HepG2 (cell line): Measurements from ENCODE around the gene SH3BP2. TPM values are rescaled to one million over a fixed set of nuclear protein-coding genes. Genes with fewer than 3 reads are reported as not detected.

ENCODE experiments used
- ATAC-seq: fragments of 200-7000 bp; cut with Tn5 transposase; 3 replicates; pipeline ENCODE4 v1.9.1; 2020; ENCODE audit warnings: mild to moderate bottlenecking, moderate library complexity
- BruUV-seq: library from RNA; stranded (reverse); fragments of 400-500 nt; replicated peaks from 2 replicates; lab custom pipeline; 2021; lab: Mats Ljungman, UMichigan
- CTCF ChIA-PET: fragments of 300-600 bp; formaldehyde crosslinking; extraction: SDS; loops from one replicate; lab custom pipeline; 2021; ENCODE audit warnings: low total read pairs, inconsistent platforms, low intra/inter-chr PET ratio; lab: Yijun Ruan, JAX
- POLR2A ChIA-PET: fragments of 350-600 bp; sonication (Branson Sonifier 250); formaldehyde crosslinking; loops from one replicate; lab custom pipeline; 2020; ENCODE audit warnings: antibody characterized with exemption, inconsistent platforms; lab: Yijun Ruan, JAX
- DNase-seq: peaks from one replicate; pipeline ENCODE4 v3.0.0-alpha.2; 2015; ENCODE audit warnings: low spot score
- FAIRE-seq: peaks from 3 replicates; lab custom pipeline; 2011; peaks lifted over from hg19 to GRCh38; lab: Jason Lieb, UNC
- H2AFZ ChIP-seq: one replicate; pipeline ENCODE4 v1.6.1; 2011; ENCODE audit warnings: low read length, inconsistent platforms
- H3K27ac ChIP-seq: fragments of 300-600 bp; 3 replicates; pipeline ENCODE4 v1.8.0; 2011; ENCODE audit warnings: mixed run types, mild to moderate bottlenecking, mixed read lengths, low read length, inconsistent platforms; ENCODE audit not compliant: insufficient read depth; ENCODE audit errors: extremely low read length
- H3K27me3 ChIP-seq, 2 experiments: fragments of 200-600 bp in 1 of 2; 2 replicates in 1 of 2; 3 replicates in 1 of 2; pipeline versions ENCODE4 v1.6.0 to v1.8.0; 2011; ENCODE audit warnings: low read length in 2 of 2, mild to moderate bottlenecking in 2 of 2, moderate library complexity in 2 of 2, inconsistent platforms in 1 of 2; ENCODE audit not compliant: insufficient read depth in 2 of 2, control insufficient read depth in 1 of 2
- H3K36me3 ChIP-seq, 2 experiments: fragments of 200-600 bp in 1 of 2; replicated peaks in 1 of 2; 2 replicates in 1 of 2; 3 replicates in 1 of 2; pipeline versions ENCODE4 v1.5.1 to v1.8.0; 2011; ENCODE audit warnings: low read length in 2 of 2, inconsistent platforms in 1 of 2; ENCODE audit not compliant: insufficient read depth in 2 of 2, control insufficient read depth in 1 of 2
- H3K4me1 ChIP-seq: 2 replicates; pipeline ENCODE4 v1.5.1; 2012; ENCODE audit warnings: low read length, inconsistent platforms; ENCODE audit not compliant: insufficient read depth
- H3K4me2 ChIP-seq: 2 replicates; pipeline ENCODE4 v1.6.0; 2011; ENCODE audit warnings: low read depth, low read length, inconsistent platforms
- H3K4me3 ChIP-seq, 3 experiments: fragments of 200-600 bp in 1 of 3; sonication (generic), shearing (Covaris generic) in 1 of 3; replicated peaks in 1 of 3; 2 replicates each; pipeline ENCODE4 v1.5.1; 2011 to 2016; ENCODE audit warnings: low read length in 3 of 3, inconsistent platforms in 2 of 3, low read depth in 2 of 3, mild to moderate bottlenecking in 2 of 3, control low read depth in 1 of 3, mixed read lengths in 1 of 3; ENCODE audit not compliant: insufficient read depth in 1 of 3
- H3K79me2 ChIP-seq: one replicate; pipeline ENCODE4 v1.6.1; 2011; ENCODE audit warnings: low read length, inconsistent platforms; ENCODE audit not compliant: insufficient read depth
- H3K9ac ChIP-seq: 2 replicates; pipeline ENCODE4 v1.6.0; 2011; ENCODE audit warnings: mild to moderate bottlenecking, low read depth, low read length, inconsistent platforms; ENCODE audit not compliant: insufficient read depth
- H3K9me3 ChIP-seq: 2 replicates; pipeline ENCODE4 v1.5.1; 2012; ENCODE audit warnings: mild to moderate bottlenecking, low read length
- H4K20me1 ChIP-seq: 2 replicates; pipeline ENCODE4 v1.6.0; 2011; ENCODE audit warnings: inconsistent platforms, mild to moderate bottlenecking, low read length, moderate library complexity; ENCODE audit not compliant: insufficient read depth
- AGO2 ChIP-seq: fragments of 200-400 bp; formaldehyde crosslinking; optimal IDR thresholded peaks from 2 replicates; pipeline ENCODE3; 2017; ENCODE audit warnings: mild to moderate bottlenecking, low read depth, low read length, moderate library complexity
- PHF5A ChIP-seq: IDR thresholded peaks from one replicate; pipeline ENCODE4 v1.6.1; 2018; ENCODE audit warnings: low read depth, missing genetic modification reagents; ENCODE audit not compliant: unreplicated experiment
- ZNF121 ChIP-seq: sonication (generic); formaldehyde crosslinking; IDR thresholded peaks from 2 replicates; pipeline ENCODE4 v1.5.0; 2020; ENCODE audit warnings: mild to moderate bottlenecking, missing genetic modification reagents
- ZNF260 ChIP-seq: sonication (generic); formaldehyde crosslinking; IDR thresholded peaks from 2 replicates; pipeline ENCODE4 v1.4.0; 2020; ENCODE audit warnings: missing genetic modification reagents, low read depth, mild to moderate bottlenecking, borderline replicate concordance
- WGBS: methylation state at CpG from one replicate; pipeline ENCODE4 v1.1.6; 2017; ENCODE audit warnings: low lambda C conversion rate; 5-methylcytosine and 5-hydroxymethylcytosine counted together
- in situ Hi-C: cut with HindIII; loops from 2 replicates; pipeline ENCODE4 v1.10.0; 2017; ENCODE audit warnings: low pct_unique_long_range_greater_than_20kb; ENCODE audit not compliant: extremely low pct_ligation_motif_present
- intact Hi-C: fragments of 100-400 bp; cut with micrococcal nuclease; formaldehyde crosslinking; loops from one replicate; pipeline ENCODE4 v1.10.0; 2022; ENCODE audit not compliant: unreplicated experiment
- polyA plus RNA-seq, 8 experiments: library from polyadenylated mRNA; depleted of rRNA in 3 of 8; stranded (reverse) in 7 of 8; unstranded in 1 of 8; fragments of >200 nt; fragmentation: Illumina TruSeq in 4 of 8; extraction: Trizol in 4 of 8; gene quantifications; 2 replicates each; pipeline versions ENCODE4 v1.2.1 to v1.2.3, GENCODE V29; 2011 to 2016; ENCODE audit warnings: low read depth in 4 of 8, missing spikeins in 1 of 8, mixed read lengths in 1 of 8; ENCODE audit not compliant: insufficient read depth in 1 of 8
- total RNA-seq, 5 experiments: library from RNA; depleted of rRNA; stranded (reverse); fragments of >200 nt; fragmentation: Illumina TruSeq; extraction: Trizol; gene quantifications; 2 replicates each; pipeline ENCODE4 v1.2.3, GENCODE V29; 2016; ENCODE audit warnings: low read depth in 1 of 5

SH3BP2 gene
- total and polyA plus RNA-seq, 2 of the 13 experiments (the other 11 are each of a cell fraction or from before 2014, with no cell fraction given) = 16.9 to 34.5 TPM

GRCh38 chr4:2818351-2818939 is 25.6 kb downstream of the SH3BP2 start:
- H3K27ac ChIP-seq = no peak overlapping the region

DNA sequence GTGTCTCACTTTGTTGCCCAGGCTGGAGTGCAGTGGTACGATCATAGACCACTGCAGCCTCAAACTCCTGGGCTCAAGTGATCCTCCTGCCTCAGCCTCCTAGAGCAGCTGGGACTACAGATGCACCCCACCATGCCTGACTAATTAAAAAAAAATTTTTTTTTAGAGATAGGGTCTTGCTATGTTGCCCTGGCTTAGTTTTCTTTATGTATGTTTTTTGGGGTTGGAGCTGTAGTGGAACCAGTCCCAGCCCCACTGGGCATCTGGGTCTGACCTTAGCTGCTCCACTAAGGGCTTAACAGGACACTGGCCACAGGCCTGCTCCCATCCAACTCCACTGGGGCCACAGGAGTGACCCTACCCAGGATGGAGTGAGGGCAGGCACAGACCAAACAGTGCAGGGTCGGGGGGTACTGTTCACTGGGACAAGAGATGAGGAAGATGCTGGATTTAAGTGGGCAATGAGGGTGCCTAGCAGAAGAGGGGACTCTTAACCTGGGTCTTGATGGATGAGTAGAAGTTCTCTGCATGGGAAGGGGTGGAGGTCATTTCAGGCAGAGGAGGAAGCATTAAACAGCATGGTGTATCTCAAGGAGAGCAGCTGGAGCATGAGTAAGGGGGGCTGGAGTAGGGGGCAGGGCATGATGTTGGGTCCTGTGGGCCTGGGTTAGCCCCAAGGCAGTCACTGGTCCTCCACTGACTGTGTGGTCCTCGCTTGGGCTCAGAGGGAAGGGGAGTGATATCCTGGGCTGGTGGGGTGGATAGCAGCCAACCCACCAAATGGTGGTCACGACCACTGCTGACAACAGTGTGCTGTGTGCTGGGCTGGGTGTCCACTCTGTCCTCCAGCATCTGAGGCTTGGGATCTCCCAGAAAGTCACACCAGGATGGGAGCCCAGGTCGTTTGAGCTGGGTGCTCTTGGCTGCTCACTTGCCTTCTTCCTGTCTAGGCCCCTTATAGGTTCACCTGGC is 26.6 kb downstream of the SH3BP2 start:
- no peak overlapping the region for H3K27ac ChIP-seq
- H3K9ac ChIP-seq = no peak overlapping the region
- CTCF ChIA-PET = no interaction called here
- no peak overlapping the region for H3K4me3 ChIP-seq
- H3K79me2 ChIP-seq = no peaks in the 10 kb centered on the region
- no peak overlapping the region for H2AFZ ChIP-seq
- no peaks in the 10 kb centered on the region for H3K4me1 ChIP-seq
- POLR2A ChIA-PET = interaction anchor here (0.6 kb wide), 1 partner anchor 34 kb away, joined by 5 read pairs; no protein-coding TSS in a partner anchor
- DNase-seq (no peak), ATAC-seq (no peak), FAIRE-seq (no peak)
- peaks cover 8% of the 10 kb centered on the region; the same call in 1 of the 2 replicates for H4K20me1 ChIP-seq
- H3K9me3 ChIP-seq = no peaks in the 10 kb centered on the region
- BruUV-seq = no TSS peak
- in situ Hi-C loops (no loop called here), intact Hi-C loops (no loop called here)
- TF ChIP-seq ZNF260 (CRISPR knock-in tag) (no peak), ZNF121 (CRISPR knock-in tag) (peak; percentile 60; the same call in 1 of the 2 replicates)
- H3K27me3 ChIP-seq = no peaks in the 10 kb centered on the region
- H3K4me2 ChIP-seq = no peak overlapping the region
- WGBS = 89% methylated on average over 3 of the region's 5 CpGs
- peaks cover 13 to 36% of the 10 kb centered on the region in 2 experiments; a peak in 4 of 5 replicates for H3K36me3 ChIP-seq

More at GRCh38 chr4:2818351-2818939, 25.6 kb downstream of the SH3BP2 start:
- no TSS peak for BruUV-seq
- DNase-seq (no peak), ATAC-seq (no peak), FAIRE-seq (no peak)
- H3K36me3 ChIP-seq = peaks cover 9 to 27% of the 10 kb centered on the region in 2 experiments; a peak in 4 of 5 replicates
- peaks cover 5% of the 10 kb centered on the region for H3K4me1 ChIP-seq
- ChIA-PET POLR2A (no interaction called here), CTCF (no interaction called here)
- intact Hi-C loops (no loop called here), in situ Hi-C loops (no loop called here)
- TF ChIP-seq PHF5A = no peak
- peak; percentile 6 for TF ChIP-seq AGO2
- H3K4me3 ChIP-seq = no peak overlapping the region
- H3K79me2 ChIP-seq = peaks cover 2% of the 10 kb centered on the region
- H3K9ac ChIP-seq = no peak overlapping the region
- H3K9me3 ChIP-seq = no peaks in the 10 kb centered on the region
- no peak overlapping the region for H3K4me2 ChIP-seq
- no peak overlapping the region for H2AFZ ChIP-seq
- no peaks in the 10 kb centered on the region for H3K27me3 ChIP-seq
- peaks cover 8% of the 10 kb centered on the region; the same call in 1 of the 2 replicates for H4K20me1 ChIP-seq
- WGBS = 98% methylated on average over 14 of the region's 54 CpGs
